ENCODE measurements around the gene HNRNPU.
"Not testable (repeated sequence)": the region's sequence is repeated elsewhere in the genome, so short reads cannot be mapped to it uniquely, and the experiment has no call there.

The HNRNPU gene

GRCh38 chr1:244840219-244840794 is 24.0 kb downstream of the HNRNPU start:
- DNase-seq (ENCODE audit: low read depth in 2 of 2, low spot score in 1 of 2) = no peak

GRCh38 chr1:244839656-244840055 is 24.7 kb downstream of the HNRNPU start:
- DNase-seq (ENCODE audit: low read depth in 2 of 2, low spot score in 1 of 2) = no peak

GRCh38 chr1:244837597-244838258 is 26.6 kb downstream of the HNRNPU start:
- DNase-seq (ENCODE audit: low read depth in 2 of 2, low spot score in 1 of 2) = no peak

- DNase-seq (ENCODE audit: low read depth in 2 of 2, low spot score in 1 of 2) = no peak
These were observed 27.8 kb downstream of the HNRNPU start for GRCh38 chr1:244836584-244836983.

GRCh38 chr1:244836135-244836521 is 28.2 kb downstream of the HNRNPU start:
- DNase-seq (ENCODE audit: low read depth in 2 of 2, low spot score in 1 of 2) = no peak

GRCh38 chr1:244835276-244836134 is 28.8 kb downstream of the HNRNPU start, which contains the start of gene COX20:
Gene COX20 (plus strand): TSS chr1:244835658. CDS start chr1:244835715, 57 bp downstream.
- peak; percentile 79 to 80 for DNase-seq (ENCODE audit: low read depth in 2 of 2, low spot score in 1 of 2)

- DNase-seq (ENCODE audit: low read depth in 2 of 2, low spot score in 1 of 2) = peak; percentile 73 to 75
These were observed 29.6 kb downstream of the HNRNPU start for GRCh38 chr1:244834543-244835275.

- DNase-seq (ENCODE audit: low read depth in 2 of 2, low spot score in 1 of 2) = peak in 1 of 2 donors; percentile 9
These were observed 30.4 kb downstream of the HNRNPU start for GRCh38 chr1:244833734-244834542.

GRCh38 chr1:244833260-244833659 is 31.1 kb downstream of the HNRNPU start:
- DNase-seq (ENCODE audit: low read depth in 2 of 2, low spot score in 1 of 2) = not testable (repeated sequence)

GRCh38 chr1:244830639-244831038 is 33.7 kb downstream of the HNRNPU start:
- no peak for DNase-seq (ENCODE audit: low read depth in 2 of 2, low spot score in 1 of 2)

- DNase-seq (ENCODE audit: low read depth in 2 of 2, low spot score in 1 of 2) = no peak
These were observed 37.6 kb downstream of the HNRNPU start for GRCh38 chr1:244826712-244827111.

- no peak for DNase-seq (ENCODE audit: low read depth in 2 of 2, low spot score in 1 of 2)
These were observed 41.5 kb downstream of the HNRNPU start for GRCh38 chr1:244822878-244823277.

- DNase-seq (ENCODE audit: low read depth in 2 of 2, low spot score in 1 of 2) = no peak
These were observed 43.2 kb downstream of the HNRNPU start for GRCh38 chr1:244821134-244821533.

- DNase-seq (ENCODE audit: low read depth in 2 of 2, low spot score in 1 of 2) = no peak
These were observed 44.2 kb downstream of the HNRNPU start for GRCh38 chr1:244820131-244820530.

- no peak for DNase-seq (ENCODE audit: low read depth in 2 of 2, low spot score in 1 of 2)
These were observed 46.9 kb downstream of the HNRNPU start for GRCh38 chr1:244817415-244817894.

GRCh38 chr1:244815600-244816099 is 48.7 kb downstream of the HNRNPU start:
- no peak for DNase-seq (ENCODE audit: low read depth in 2 of 2, low spot score in 1 of 2)

GRCh38 chr1:244813327-244813726 is 51.0 kb downstream of the HNRNPU start:
- no peak for DNase-seq (ENCODE audit: low read depth in 2 of 2, low spot score in 1 of 2)

- DNase-seq (ENCODE audit: low read depth in 2 of 2, low spot score in 1 of 2) = no peak
These were observed 54.1 kb downstream of the HNRNPU start for GRCh38 chr1:244810221-244810620.

- DNase-seq (ENCODE audit: low read depth in 2 of 2, low spot score in 1 of 2) = no peak
These were observed 57.2 kb downstream of the HNRNPU start for GRCh38 chr1:244807138-244807537.

GRCh38 chr1:244804841-244805240 is 59.5 kb downstream of the HNRNPU start:
- DNase-seq (ENCODE audit: low read depth in 2 of 2, low spot score in 1 of 2) = no peak

Data from stimulated activated CD8-positive, alpha-beta memory T cell treated with anti-CD3 and anti-CD28 coated beads, Interleukin-4, amount 100 ng/mL, for 1 hour (primary cell).